Adrenal gland (tissue), 5 donors: ENCODE data around the gene TIMM8A.

Source experiments
- POLR2A ChIP-seq, 2 donors: fragments of 450-650 bp; IDR thresholded peaks; one replicate each; pipeline ENCODE4 v1.6.1; 2017; ENCODE audit warnings: antibody characterized with exemption in 2 of 2, mild to moderate bottlenecking in 2 of 2, moderate library complexity in 1 of 2
- TF ChIP-seq, protein P1 (sequence below), 6 experiments: fragments of 450-650 bp in 4 of 6; fragments of 200-600 bp in 2 of 6; sonication (generic) in 1 of 6; IDR thresholded peaks; 1 replicate in 5 of 6; 2 replicates in 1 of 6; pipeline versions ENCODE4 v1.5.1 to v1.8.0; 2016 to 2021; ENCODE audit warnings: antibody characterized with exemption in 6 of 6, mild to moderate bottlenecking in 2 of 6, moderate library complexity in 1 of 6
- donor health status: DM: no; HTN: no; CAD: no.

DNA sequence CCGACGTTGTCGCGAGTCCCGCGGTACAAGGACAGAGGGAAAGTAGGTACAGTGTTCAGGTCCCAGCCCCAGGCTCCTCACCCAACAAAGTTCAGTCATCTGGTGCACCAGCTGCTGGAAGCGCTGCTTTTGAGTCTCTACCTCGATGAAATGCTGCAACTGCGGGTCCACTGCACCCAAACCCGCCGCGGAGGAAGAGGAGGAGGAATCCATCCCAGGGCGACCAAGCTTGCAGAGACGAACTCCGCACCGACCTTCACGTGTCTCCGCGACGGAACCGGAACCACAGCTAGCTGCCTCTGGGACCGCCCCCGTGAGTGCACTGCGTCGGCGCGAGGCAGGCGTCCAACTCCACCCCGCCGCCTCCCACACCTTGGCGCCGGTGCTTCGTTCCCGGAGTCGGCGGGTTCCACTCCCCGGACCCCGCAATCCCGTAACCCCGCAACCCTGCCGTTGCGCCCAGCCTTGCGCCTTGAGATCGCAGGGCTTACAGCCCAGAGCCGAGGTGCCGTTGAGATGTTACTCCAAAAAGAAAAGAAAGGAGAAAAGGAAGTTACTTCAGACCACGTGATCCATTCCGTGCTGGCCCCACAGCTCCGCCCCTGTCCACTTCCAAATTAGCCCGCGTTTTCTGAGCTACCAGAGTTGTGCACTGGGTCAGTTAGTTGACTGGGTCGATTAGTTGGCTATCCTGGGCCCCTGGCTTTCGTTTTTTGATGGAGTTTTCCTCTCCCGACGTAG, at the start of gene TIMM8A:
- TF ChIP-seq, protein P1, sequence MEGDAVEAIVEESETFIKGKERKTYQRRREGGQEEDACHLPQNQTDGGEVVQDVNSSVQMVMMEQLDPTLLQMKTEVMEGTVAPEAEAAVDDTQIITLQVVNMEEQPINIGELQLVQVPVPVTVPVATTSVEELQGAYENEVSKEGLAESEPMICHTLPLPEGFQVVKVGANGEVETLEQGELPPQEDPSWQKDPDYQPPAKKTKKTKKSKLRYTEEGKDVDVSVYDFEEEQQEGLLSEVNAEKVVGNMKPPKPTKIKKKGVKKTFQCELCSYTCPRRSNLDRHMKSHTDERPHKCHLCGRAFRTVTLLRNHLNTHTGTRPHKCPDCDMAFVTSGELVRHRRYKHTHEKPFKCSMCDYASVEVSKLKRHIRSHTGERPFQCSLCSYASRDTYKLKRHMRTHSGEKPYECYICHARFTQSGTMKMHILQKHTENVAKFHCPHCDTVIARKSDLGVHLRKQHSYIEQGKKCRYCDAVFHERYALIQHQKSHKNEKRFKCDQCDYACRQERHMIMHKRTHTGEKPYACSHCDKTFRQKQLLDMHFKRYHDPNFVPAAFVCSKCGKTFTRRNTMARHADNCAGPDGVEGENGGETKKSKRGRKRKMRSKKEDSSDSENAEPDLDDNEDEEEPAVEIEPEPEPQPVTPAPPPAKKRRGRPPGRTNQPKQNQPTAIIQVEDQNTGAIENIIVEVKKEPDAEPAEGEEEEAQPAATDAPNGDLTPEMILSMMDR (IDR thresholded peaks at IDR 0.05), result no peak
- peak in 1 of 2 donors; percentile 45 for TF ChIP-seq POLR2A (IDR thresholded peaks at IDR 0.05)
